Epithelial cell of proximal tubule (primary cell): ENCODE results near the gene KSR1. TPM values are rescaled to one million over a fixed set of nuclear protein-coding genes. Genes with fewer than 3 reads are reported as not detected.
A peak's percentile ranks its signal among the peaks of the same experiment; 100 is the strongest.

ENCODE experiments used
- DNase-seq: peaks from one replicate; pipeline ENCODE4 v3.0.0-alpha.2; 2011; ENCODE audit warnings: low read depth
- H3K4me3 ChIP-seq: 2 replicates; pipeline ENCODE4 v1.5.1; 2011; ENCODE audit warnings: low read depth, mild to moderate bottlenecking, low read length
- CTCF ChIP-seq: conservative IDR thresholded peaks from 2 replicates; pipeline ENCODE4 v1.5.1; 2012; ENCODE audit warnings: low read depth, mild to moderate bottlenecking, low read length
- total RNA-seq: library from RNA; depleted of rRNA; stranded (reverse); fragments of >200 nt; gene quantifications from 2 replicates; pipeline ENCODE4 v1.2.3, GENCODE V29; 2015

KSR1 gene
- total RNA-seq, 1 donor from 2014 or later: 19.9 TPM

GRCh38 chr17:27566671-27567562 is 110.7 kb downstream of the KSR1 start:
- no peak for DNase-seq
- H3K4me3 ChIP-seq: no peak overlapping the region
- TF ChIP-seq CTCF: no peak

- no peak for DNase-seq
- H3K4me3 ChIP-seq: no peak overlapping the region
- no peak for TF ChIP-seq CTCF
These were observed 111.3 kb downstream of the KSR1 start for GRCh38 chr17:27567563-27567859.

- no peak for DNase-seq
- H3K4me3 ChIP-seq: no peak overlapping the region
- no peak for TF ChIP-seq CTCF
These were observed 112.0 kb downstream of the KSR1 start for GRCh38 chr17:27568216-27568615.

GRCh38 chr17:27568811-27569210 is 112.6 kb downstream of the KSR1 start:
- H3K4me3 ChIP-seq: no peak overlapping the region
- no peak for DNase-seq
- no peak for TF ChIP-seq CTCF

- no peak overlapping the region for H3K4me3 ChIP-seq
- TF ChIP-seq CTCF: peak; percentile 88
- DNase-seq: no peak
These were observed 113.0 kb downstream of the KSR1 start for GRCh38 chr17:27569257-27569722.

GRCh38 chr17:27569884-27570577 is 113.8 kb downstream of the KSR1 start:
- no peak for DNase-seq
- H3K4me3 ChIP-seq: no peak overlapping the region
- no peak for TF ChIP-seq CTCF
